ENCODE measurements around the gene TBX21.

Gene TBX21

GRCh38 chr17:47713980-47714700 lies 18.9 kb upstream of the TBX21 start:
- no peak for DNase-seq

GRCh38 chr17:47714773-47715396 lies 18.2 kb upstream of the TBX21 start:
- DNase-seq, result no peak

- DNase-seq, result no peak
These were observed 17.2 kb upstream of the TBX21 start for GRCh38 chr17:47715669-47716325.

GRCh38 chr17:47716375-47716774 lies 16.7 kb upstream of the TBX21 start:
- DNase-seq, result no peak

- DNase-seq, result no peak
These were observed 15.8 kb upstream of the TBX21 start for GRCh38 chr17:47717261-47717697.

GRCh38 chr17:47717979-47718621 lies 14.9 kb upstream of the TBX21 start:
- DNase-seq, result no peak

GRCh38 chr17:47718634-47719405 lies 14.2 kb upstream of the TBX21 start:
- no peak for DNase-seq

- no peak for DNase-seq
These were observed 13.5 kb upstream of the TBX21 start for GRCh38 chr17:47719411-47720152.

GRCh38 chr17:47720196-47720595 lies 12.8 kb upstream of the TBX21 start:
- DNase-seq, result no peak

GRCh38 chr17:47720754-47721533 lies 12.1 kb upstream of the TBX21 start:
- no peak for DNase-seq

GRCh38 chr17:47721725-47722124 lies 11.3 kb upstream of the TBX21 start:
- DNase-seq, result no peak

GRCh38 chr17:47724705-47725104 lies 8.3 kb upstream of the TBX21 start:
- DNase-seq, result no peak

- no peak for DNase-seq
These were observed 7.5 kb upstream of the TBX21 start for GRCh38 chr17:47725446-47726111.

GRCh38 chr17:47726796-47727703 lies 6.0 kb upstream of the TBX21 start:
- DNase-seq, result no peak

GRCh38 chr17:47727704-47728036 lies 5.4 kb upstream of the TBX21 start:
- DNase-seq, result no peak

GRCh38 chr17:47728214-47728877 lies 4.7 kb upstream of the TBX21 start:
- no peak for DNase-seq

GRCh38 chr17:47729476-47729875 lies 3.6 kb upstream of the TBX21 start:
- no peak for DNase-seq

GRCh38 chr17:47730681-47731080 lies 2.4 kb upstream of the TBX21 start:
- no peak for DNase-seq

GRCh38 chr17:47731396-47731795 lies 1.6 kb upstream of the TBX21 start:
- DNase-seq, result no peak

Measured in hippocampal formation (tissue), 2 donors.